GM21360 (cell line): ENCODE data around the gene CLDN9.

Experiments used
- ATAC-seq: cut with Tn5 transposase; IDR thresholded peaks from one replicate; pipeline ENCODE4 v1.9.1; 2021; ENCODE audit warnings: mild to moderate bottlenecking, moderate library complexity; ENCODE audit not compliant: unreplicated experiment

The CLDN9 gene

GRCh38 chr16:2973605-2974318 lies 39.0 kb upstream of the CLDN9 start:
- no peak for ATAC-seq

DNA sequence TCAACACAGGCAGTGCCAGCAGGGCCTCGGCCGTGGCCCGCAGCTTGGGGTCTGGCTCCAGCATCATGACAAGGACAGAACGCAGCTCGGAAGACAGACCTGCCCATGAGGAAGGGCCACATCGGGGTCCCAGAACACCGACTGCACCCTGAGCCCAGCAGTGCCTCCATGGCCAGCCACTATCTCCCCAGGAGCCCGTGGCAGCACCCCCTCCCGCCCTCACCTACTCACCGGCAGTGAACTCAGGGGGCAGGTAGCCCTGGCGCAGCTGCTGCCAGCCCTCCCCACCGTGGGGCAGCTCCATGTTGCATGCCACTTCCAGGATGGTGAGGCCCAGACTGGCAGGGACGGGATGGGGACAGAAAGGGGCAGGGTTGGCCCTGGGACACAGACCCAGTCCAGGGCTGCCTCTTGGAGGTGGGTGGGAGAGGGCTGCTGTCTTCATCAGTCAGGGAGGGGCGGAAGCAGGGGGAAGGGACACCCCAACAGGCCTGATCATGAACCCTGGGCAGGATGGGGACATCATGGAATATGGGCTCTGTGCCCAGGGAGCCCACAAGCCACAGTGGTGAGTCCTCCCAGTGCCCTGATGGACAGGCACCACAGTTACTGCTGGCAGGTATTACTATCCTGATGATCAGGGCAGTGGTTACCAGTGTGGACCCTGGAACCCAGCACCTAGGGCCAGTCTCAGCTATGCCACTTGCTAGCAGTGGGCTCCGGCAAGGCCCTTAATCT lies 38.2 kb upstream of the CLDN9 start:
- no peak for ATAC-seq

DNA sequence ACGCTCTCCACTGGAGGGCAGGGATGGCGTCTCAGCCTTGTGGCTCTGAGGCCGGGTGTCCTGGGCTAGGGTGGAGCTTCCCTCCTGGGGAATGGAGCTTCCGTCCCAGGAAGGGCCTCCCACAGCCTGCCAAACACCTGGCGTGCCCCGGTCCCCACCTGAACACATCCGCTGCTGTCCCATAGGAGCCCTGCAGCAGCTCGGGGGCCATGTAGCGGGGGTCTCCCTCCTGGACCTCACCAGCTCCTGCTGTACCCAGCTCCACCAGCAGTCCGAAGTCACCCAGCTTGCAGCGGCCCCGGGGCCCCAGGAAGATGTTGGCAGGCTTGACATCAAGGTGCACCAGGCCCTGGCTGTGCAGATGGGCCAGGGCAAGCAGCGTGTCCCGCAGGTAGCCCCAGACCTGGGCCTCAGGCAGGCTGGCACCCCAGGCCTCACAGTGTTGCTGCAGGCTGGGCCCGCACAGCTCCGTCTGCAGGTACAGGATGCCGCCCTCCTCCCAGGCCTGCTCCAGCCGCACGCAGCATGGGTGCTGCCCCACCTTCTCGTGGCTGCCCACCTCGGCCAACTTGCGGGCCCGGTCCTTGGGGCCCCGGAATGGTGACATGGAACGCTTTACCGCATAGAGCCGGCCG lies 37.4 kb upstream of the CLDN9 start:
- ATAC-seq = no peak

- ATAC-seq = no peak
These were observed 36.5 kb upstream of the CLDN9 start for GRCh38 chr16:2976201-2976600.

DNA sequence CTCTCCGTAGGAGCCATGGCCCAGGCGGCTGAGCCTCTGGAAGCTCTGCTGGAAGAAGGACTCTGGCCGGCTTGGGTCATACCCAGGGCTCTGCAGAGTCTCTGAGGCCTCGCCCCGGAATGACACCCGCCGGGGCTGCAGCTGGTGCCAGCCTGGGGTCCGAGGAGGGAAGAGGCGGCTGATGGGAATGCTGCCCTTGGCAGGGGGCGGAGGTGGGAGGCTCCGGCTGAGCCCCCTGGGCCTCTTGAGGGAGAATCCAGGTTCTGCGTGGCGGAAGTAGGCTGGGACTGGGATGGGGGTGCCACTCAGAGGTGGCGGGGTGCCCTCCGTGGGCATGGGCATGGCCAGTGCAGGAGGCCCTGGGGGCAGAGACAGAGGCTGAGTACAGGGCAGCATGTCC lies 36.0 kb upstream of the CLDN9 start:
- no peak for ATAC-seq

GRCh38 chr16:2977440-2977839 lies 35.3 kb upstream of the CLDN9 start:
- no peak for ATAC-seq

GRCh38 chr16:2979669-2980226 lies 33.0 kb upstream of the CLDN9 start:
- ATAC-seq = peak; percentile 7

DNA sequence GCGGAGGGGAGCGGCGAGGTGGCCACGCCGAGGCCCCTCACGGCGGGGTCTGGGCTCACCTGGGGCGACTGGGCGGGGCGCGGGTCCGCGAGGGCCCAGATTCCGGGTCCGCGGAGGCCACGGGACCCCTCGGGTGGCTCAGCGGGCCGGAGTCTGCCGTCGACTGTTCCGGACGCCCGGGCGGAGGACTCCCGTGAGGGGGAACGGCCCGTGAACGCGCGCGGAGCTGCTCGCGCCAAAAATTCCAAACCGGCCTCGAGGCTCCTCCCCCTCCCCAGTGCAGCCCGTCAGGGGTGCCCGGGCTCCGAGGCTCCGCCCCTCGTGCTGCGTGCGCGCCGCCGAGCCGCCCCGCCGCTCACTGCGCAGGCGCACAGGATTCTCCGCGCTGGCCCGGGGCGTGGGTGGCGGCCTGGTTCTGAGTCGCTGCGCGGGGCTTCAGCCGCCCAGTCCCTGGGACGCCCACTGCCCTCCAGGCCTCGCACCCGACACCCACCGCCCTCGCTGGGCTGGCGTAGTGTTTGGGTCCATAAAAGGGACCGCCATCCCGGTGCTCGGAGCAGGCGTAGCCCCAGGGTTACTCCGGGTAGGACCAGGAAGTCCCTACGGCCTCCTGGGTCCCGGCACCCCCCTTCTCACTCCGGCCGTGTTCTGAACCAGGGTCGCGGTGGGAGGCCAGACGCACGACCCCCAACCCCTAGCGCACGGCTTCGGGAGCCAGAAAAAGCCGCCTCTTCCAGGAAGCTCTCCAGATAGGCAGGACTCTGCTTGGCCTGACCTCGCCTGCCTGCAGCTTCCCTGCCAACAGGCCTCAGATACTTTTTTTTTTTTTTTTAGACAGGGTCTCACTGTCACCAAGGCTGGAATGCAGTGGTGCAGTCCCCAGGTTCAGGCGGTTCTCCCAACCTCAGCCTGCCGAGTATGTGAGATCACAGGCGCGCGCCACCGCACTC lies 32.2 kb upstream of the CLDN9 start, which contains the start of gene PKMYT1:
TSS of gene PKMYT1 (minus strand) at position 220 of the 950 bp plus-strand sequence. CDS start 789 bp downstream, outside the sequence.
- ATAC-seq = peak; percentile 50

DNA sequence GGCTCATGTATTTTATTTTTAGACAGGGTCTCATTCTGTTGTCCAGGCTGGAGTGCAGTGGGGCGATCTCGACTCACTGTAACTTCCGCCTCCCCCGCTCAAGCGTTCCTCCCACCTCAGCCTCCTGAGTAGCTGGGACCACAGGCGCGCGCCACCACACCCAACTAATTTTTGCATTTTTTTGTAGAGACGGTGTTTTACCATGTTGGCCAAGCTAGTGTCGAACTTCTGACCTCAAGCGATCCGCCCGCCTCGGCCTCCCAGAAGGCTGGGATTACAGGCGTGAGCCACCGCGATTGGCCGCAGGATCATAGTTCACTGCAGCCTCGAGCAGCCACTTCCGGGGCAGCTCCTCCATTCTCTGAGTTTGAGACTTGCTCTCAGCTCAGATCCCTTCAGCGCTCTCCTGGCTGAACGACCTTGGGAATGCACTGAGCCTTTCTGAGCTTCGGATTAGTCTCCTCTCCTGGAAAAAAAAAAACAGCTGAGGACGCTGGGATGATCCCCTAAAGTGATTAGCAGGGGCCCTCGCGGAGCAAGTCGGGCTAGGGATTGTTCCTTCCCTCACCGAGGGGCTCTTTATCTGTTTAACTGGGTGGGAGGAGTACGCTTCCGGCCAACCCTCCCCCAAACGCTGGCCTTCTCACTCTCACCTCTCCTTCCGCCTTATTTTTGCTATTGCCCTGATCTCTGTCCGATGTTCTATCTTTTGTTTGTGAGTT lies 31.4 kb upstream of the CLDN9 start:
- no peak for ATAC-seq

GRCh38 chr16:2981899-2982250 lies 30.8 kb upstream of the CLDN9 start:
- no peak for ATAC-seq

DNA sequence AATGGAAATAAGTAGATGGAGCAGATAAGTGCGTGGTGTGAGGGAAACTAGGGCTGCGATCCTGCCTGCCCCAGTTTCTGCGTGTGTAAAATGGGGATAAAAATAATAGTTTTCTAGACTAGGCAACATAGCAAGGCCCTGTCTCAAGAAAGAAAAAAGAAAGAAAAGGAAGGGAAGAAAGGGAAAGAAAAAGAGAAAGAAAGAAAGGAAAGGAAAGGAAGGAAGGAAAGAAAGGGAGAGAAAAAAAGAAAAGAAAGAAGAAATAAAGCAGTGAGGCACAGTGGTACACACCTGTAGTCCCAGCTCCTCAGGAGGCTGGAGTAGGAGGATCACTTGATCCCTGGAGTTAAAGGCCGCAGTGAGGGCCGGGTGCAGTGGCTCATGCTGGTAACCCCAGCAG lies 30.3 kb upstream of the CLDN9 start:
- ATAC-seq = no peak

DNA sequence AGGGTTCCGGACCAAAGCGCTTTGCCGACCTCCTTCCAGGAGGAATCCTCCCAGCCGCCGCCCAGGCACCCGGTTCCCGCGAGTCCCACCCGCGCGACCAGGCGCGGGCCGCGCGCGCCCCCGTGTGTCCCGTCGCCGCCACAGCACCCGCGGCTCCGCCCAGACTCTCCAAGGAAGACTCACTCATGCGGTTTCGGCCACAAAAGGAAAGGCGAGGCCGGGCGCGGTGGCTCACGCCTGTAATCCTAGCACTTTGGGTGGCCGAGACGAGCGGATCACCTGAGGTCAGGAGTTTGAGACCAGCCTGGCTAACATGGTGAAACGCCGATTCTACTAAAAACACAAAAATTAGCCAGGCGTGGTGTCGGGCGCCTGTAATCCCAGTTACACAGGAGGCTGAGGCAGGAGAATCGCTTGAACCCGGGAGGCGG lies 29.0 kb upstream of the CLDN9 start:
- ATAC-seq = no peak

DNA sequence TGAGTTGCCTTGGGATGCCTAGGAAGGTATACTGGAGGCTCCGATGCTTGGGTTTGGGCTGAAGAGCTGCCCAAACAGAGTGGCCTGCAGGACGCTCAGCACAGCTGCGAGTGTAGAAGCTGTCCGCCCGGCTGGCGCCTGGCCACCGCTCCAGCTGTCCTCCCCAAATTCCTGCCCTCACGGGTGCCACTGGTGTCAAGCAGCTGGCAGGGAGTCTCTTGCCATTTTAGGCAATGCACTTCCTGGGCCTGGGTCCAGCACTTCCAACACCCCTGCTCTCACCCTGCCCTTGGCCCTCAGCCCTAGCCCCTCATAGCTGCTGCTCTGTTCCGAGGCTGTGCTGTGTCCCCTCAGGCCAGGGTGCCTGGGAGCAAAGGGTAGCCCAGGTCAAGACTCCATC lies 27.3 kb upstream of the CLDN9 start:
- no peak for ATAC-seq

DNA sequence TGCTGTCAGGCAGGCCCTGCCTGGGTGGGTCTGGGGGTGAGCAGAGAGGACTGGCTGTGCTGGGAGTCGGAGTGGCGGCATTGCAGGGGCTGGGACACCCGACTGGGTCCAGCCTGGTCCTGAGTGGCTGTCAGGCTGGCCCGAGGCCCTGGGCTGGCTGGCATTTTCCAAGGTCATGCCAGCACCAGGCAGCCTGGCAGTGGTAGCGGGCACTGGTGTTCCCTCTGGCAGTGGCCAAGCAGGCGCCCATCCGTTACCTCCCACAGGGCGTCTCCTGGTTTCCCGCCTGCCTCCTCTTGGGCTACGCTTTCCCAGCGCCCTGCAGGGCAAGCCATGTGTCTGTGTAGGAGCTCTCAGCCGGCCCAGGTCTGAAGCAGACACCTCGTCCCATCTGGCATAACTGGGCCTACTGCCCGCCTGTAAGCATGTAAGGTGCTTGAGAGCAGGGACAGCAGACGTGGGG lies 26.8 kb upstream of the CLDN9 start:
- no peak for ATAC-seq

DNA sequence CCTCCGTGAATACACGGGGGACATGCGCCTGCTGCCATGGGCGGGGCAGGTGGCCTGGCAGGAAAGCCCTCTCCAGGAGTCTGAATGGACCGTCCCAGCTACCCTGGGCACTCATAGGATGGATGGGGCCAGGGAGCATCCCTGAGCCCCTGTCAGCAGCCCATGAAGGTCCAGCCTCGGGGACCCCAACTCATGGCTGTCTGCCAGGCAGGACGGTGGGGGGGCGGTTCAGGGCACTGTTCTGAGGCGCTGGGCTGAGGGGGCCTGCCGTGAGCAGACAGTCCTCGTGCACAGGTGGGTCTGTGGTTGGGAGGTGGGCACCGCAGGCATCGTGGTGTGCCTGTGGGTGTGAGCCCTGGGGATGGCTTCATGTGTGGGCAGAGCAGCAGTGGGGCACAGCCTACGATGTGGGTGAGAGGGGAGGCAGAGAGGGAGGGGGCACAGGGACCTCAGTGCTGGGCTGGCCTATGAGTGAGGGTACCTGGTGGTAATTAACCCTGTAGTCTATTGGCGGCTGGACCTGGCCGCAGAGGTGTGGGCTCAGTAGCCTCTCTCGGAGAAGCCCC lies 26.0 kb upstream of the CLDN9 start:
- no peak for ATAC-seq

GRCh38 chr16:2987286-2987685 lies 25.4 kb upstream of the CLDN9 start:
- ATAC-seq = no peak

DNA sequence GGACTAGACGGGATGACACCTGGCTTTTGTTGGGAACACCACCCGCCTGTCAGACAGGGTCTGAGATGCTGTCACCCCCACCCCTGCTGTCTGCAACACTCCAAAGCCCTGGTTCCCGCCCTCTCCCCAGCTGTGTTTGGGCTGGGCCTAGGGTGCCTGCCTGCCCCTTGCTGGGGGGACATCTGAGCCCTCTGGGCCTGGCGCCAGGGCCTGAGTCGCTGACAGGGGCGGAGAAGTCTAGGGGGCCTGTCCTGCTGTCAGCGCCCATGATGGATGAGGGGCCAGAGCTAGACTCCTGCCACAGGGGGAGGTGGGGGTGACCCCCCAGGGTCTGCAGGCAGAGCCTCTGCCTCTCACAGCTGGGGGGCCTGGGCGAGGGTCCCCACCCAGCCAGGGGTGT lies 24.9 kb upstream of the CLDN9 start:
- no peak for ATAC-seq

- ATAC-seq = no peak
These were observed 24.1 kb upstream of the CLDN9 start for GRCh38 chr16:2988590-2989099.

- no peak for ATAC-seq
These were observed 21.8 kb upstream of the CLDN9 start for GRCh38 chr16:2990891-2991290.
